HCT116 (cell line): ENCODE measurements around the gene CNTNAP2. TPM values are rescaled to one million over a fixed set of nuclear protein-coding genes. Genes with fewer than 3 reads are reported as not detected.

ENCODE experiments used
- ATAC-seq: fragments of 200-7000 bp; cut with Tn5 transposase; 2 replicates; pipeline ENCODE4 v1.9.1; 2020; ENCODE audit warnings: mild to moderate bottlenecking, moderate library complexity
- BruUV-seq: library from RNA; stranded (reverse); fragments of 400-500 nt; replicated peaks from 2 replicates; lab custom pipeline; 2021; lab: Mats Ljungman, UMichigan
- CTCF ChIA-PET: fragments of 300-600 bp; sonication (Branson Sonifier 250); formaldehyde crosslinking; loops from one replicate; lab custom pipeline; 2021; ENCODE audit warnings: antibody characterized with exemption; lab: Charles Lee
- POLR2A ChIA-PET: fragments of 300-600, 350-600 bp; sonication (Branson Sonifier 250); formaldehyde crosslinking; loops from one replicate; lab custom pipeline; 2021; ENCODE audit warnings: antibody characterized with exemption; lab: Charles Lee
- RAD21 ChIA-PET, 2 experiments: fragments of 300-600 bp; sonication (Branson Sonifier 250); formaldehyde crosslinking; loops; one replicate each; lab custom pipeline; 2023; ENCODE audit warnings: low total read pairs in 2 of 2; ENCODE audit not compliant: uncharacterized antibody in 2 of 2, unreplicated experiment in 2 of 2, low non-redundant PET in 1 of 2; lab: Charles Lee
- DNase-seq: peaks from one replicate; pipeline ENCODE4 v3.0.0-alpha.2; 2010; ENCODE audit warnings: low read depth, low spot score
- H2AFZ ChIP-seq: fragments of 200-600 bp; shearing (Covaris generic), sonication (generic); 2 replicates; pipeline ENCODE4 v1.6.1; 2017; ENCODE audit warnings: low read depth, mixed run types, mixed read lengths, antibody characterized with exemption, low read length; ENCODE audit not compliant: poor library complexity, severe bottlenecking
- H3K27ac ChIP-seq: 2 replicates; pipeline ENCODE4 v1.5.1; 2012; ENCODE audit warnings: low read depth, low read length
- H3K27me3 ChIP-seq: fragments of 200-600 bp; sonication (generic); 2 replicates; pipeline ENCODE4 v1.6.1; 2016; ENCODE audit warnings: mixed run types, low read length, mixed read lengths; ENCODE audit not compliant: insufficient read depth
- H3K36me3 ChIP-seq, 2 experiments: fragments of 200-500 bp in 1 of 2; fragments of 200-600 bp in 1 of 2; sonication (Bioruptor generic) in 1 of 2; sonication (generic) in 1 of 2; 2 replicates each; pipeline versions ENCODE4 v1.5.1 to v1.6.1; 2014 to 2016; ENCODE audit warnings: low read length in 2 of 2, inconsistent platforms in 1 of 2, mixed read lengths in 1 of 2, mixed run types in 1 of 2; ENCODE audit not compliant: insufficient read depth in 2 of 2, control insufficient read depth in 1 of 2
- H3K4me1 ChIP-seq, 2 experiments: fragments of 200-600 bp in 1 of 2; sonication (generic) in 1 of 2; 2 replicates each; pipeline versions ENCODE4 v1.5.1 to v1.6.1; 2012 to 2017; ENCODE audit warnings: low read length in 2 of 2, inconsistent platforms in 1 of 2, mild to moderate bottlenecking in 1 of 2, mixed read lengths in 1 of 2, mixed run types in 1 of 2, moderate library complexity in 1 of 2; ENCODE audit not compliant: insufficient read depth in 2 of 2, control insufficient read depth in 1 of 2
- H3K4me2 ChIP-seq: fragments of 200-600 bp; sonication (generic); 2 replicates; pipeline ENCODE4 v1.6.1; 2017; ENCODE audit warnings: mixed run types, low read length, mixed read lengths
- H3K4me3 ChIP-seq, 2 experiments: fragments of 200-600 bp in 1 of 2; sonication (generic) in 1 of 2; replicated peaks in 1 of 2; 2 replicates each; pipeline ENCODE4 v1.5.1; 2011 to 2016; ENCODE audit warnings: low read length in 2 of 2, control low read depth in 1 of 2, low read depth in 1 of 2, mild to moderate bottlenecking in 1 of 2, mixed read lengths in 1 of 2, mixed run types in 1 of 2
- H3K79me2 ChIP-seq: fragments of 200-600 bp; sonication (generic); 2 replicates; pipeline ENCODE4 v1.6.1; 2017; ENCODE audit warnings: mild to moderate bottlenecking, mixed run types, low read length, moderate library complexity, mixed read lengths; ENCODE audit not compliant: insufficient read depth
- H3K9ac ChIP-seq: fragments of 200-600 bp; sonication (generic); 2 replicates; pipeline ENCODE4 v1.6.1; 2016; ENCODE audit warnings: low read length, mixed read lengths
- H3K9me2 ChIP-seq: fragments of 200-600 bp; sonication (generic), shearing (Covaris generic); 2 replicates; pipeline ENCODE4 v1.6.1; 2017; ENCODE audit warnings: mixed run types, mild to moderate bottlenecking, moderate library complexity; ENCODE audit not compliant: insufficient read depth
- H3K9me3 ChIP-seq, 2 experiments: fragments of 200-500 bp in 1 of 2; fragments of 200-600 bp in 1 of 2; sonication (Bioruptor generic) in 1 of 2; sonication (generic) in 1 of 2; 2 replicates each; pipeline ENCODE4 v1.6.1; 2014 to 2017; ENCODE audit warnings: low read length in 2 of 2, mixed read lengths in 2 of 2, inconsistent platforms in 1 of 2, low read depth in 1 of 2, mild to moderate bottlenecking in 1 of 2, mixed run types in 1 of 2, moderate library complexity in 1 of 2; ENCODE audit not compliant: control insufficient read depth in 1 of 2, insufficient read depth in 1 of 2
- H4K20me1 ChIP-seq: fragments of 200-600 bp; sonication (generic), shearing (Covaris generic); 2 replicates; pipeline ENCODE4 v1.6.1; 2017; ENCODE audit warnings: mixed run types, mild to moderate bottlenecking, moderate library complexity; ENCODE audit not compliant: insufficient read depth
- CBX3 ChIP-seq: IDR thresholded peaks from 2 replicates; pipeline ENCODE4 v1.6.1; 2012; ENCODE audit warnings: low read depth
- EGR1 ChIP-seq: IDR thresholded peaks from 2 replicates; pipeline ENCODE4 v1.6.1; 2012; ENCODE audit warnings: low read depth
- SRF ChIP-seq: IDR thresholded peaks from 2 replicates; pipeline ENCODE4 v1.6.1; 2012; ENCODE audit warnings: low read depth
- ZFX ChIP-seq: fragments of 450-650 bp; IDR thresholded peaks from 2 replicates; pipeline ENCODE4 v1.6.1; 2017
- ZNF274 ChIP-seq: fragments of 200-500 bp; sonication (Bioruptor generic); IDR thresholded peaks from 2 replicates; pipeline ENCODE4 v1.6.1; 2014; ENCODE audit warnings: mild to moderate bottlenecking, low read depth, low read length, inconsistent platforms
- intact Hi-C: fragments of 100-400 bp; cut with micrococcal nuclease; formaldehyde crosslinking; loops from 2 replicates; pipeline ENCODE4 v1.10.0; 2022
- total RNA-seq: library from RNA; stranded (reverse); gene quantifications from one replicate; pipeline ENCODE4 v1.2.1, GENCODE V29; 2021; ENCODE audit not compliant: unreplicated experiment
- TF ChIP-seq, protein P1 (sequence below): IDR thresholded peaks from 2 replicates; pipeline ENCODE4 v1.6.1; 2012; ENCODE audit warnings: low read depth

The CNTNAP2 gene
- total RNA-seq, 1 experiment from 2014 or later, result 0.37 TPM

DNA sequence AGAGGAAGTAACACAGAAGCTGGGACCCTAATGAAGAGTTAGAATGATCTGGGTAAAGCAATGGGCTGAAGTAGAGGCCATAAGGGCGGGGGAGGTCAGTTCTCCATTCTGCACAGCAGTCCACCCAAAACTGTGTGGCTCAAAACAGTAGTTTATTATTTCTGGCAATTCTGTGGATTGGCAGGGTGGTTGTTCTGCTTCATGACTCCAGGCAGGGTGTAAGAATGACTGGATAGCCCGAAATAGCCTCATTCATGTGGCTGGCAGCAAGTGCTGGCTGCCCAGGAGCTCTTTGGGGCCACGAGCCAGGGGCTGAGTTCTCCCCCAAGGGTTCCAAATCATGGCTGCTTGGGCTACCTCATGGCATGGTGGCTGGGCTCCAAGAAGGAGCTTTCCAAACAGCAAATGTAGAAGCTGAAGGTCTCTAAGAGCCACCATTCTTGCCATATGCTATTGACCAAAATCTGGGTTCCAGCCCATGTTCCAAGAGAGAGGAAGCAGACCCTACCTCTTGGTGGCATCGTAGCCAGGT lies 2158.8 kb downstream of the CNTNAP2 start:
- peaks cover 40% of the 10 kb centered on the region for H3K27me3 ChIP-seq
- TF ChIP-seq ZFX, result no peak
- TF ChIP-seq, protein P1, sequence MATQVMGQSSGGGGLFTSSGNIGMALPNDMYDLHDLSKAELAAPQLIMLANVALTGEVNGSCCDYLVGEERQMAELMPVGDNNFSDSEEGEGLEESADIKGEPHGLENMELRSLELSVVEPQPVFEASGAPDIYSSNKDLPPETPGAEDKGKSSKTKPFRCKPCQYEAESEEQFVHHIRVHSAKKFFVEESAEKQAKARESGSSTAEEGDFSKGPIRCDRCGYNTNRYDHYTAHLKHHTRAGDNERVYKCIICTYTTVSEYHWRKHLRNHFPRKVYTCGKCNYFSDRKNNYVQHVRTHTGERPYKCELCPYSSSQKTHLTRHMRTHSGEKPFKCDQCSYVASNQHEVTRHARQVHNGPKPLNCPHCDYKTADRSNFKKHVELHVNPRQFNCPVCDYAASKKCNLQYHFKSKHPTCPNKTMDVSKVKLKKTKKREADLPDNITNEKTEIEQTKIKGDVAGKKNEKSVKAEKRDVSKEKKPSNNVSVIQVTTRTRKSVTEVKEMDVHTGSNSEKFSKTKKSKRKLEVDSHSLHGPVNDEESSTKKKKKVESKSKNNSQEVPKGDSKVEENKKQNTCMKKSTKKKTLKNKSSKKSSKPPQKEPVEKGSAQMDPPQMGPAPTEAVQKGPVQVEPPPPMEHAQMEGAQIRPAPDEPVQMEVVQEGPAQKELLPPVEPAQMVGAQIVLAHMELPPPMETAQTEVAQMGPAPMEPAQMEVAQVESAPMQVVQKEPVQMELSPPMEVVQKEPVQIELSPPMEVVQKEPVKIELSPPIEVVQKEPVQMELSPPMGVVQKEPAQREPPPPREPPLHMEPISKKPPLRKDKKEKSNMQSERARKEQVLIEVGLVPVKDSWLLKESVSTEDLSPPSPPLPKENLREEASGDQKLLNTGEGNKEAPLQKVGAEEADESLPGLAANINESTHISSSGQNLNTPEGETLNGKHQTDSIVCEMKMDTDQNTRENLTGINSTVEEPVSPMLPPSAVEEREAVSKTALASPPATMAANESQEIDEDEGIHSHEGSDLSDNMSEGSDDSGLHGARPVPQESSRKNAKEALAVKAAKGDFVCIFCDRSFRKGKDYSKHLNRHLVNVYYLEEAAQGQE, result no peak

DNA sequence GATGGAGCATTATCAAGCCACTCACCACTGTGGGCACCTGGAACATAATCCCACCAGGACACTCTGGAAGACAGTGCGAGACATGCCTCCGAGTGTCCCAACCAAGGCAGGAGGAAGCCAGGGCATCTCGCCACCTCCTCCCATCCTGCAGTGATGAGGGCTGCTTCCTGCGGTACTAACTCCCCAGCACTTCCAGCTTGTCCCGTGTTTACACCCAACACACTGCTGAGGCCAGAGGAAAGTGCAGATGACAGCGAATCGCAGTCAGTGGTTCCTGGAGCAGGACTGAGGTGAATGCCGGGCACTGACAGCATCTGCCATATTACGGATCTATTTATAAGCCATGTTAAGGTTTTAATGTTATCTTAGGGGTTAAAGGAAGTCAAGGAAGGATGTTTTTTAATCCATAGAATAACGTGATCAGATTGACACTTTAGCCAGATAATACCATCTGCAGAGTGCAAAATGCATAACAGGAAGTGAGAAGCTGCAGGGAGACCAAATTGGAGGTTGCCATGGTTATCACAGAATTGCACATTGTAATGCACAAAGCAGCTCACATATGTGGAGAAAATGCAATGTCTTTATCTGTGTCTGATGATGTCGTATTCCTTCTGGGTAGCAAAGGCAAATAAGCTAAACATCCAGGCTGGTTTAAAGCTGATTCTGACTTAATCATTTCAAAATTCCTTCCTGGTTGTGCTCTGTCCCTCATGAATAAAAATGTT lies 2159.9 kb downstream of the CNTNAP2 start:
- peaks cover 31% of the 10 kb centered on the region for H3K27me3 ChIP-seq
- no peak overlapping the region for H2AFZ ChIP-seq
- no peaks in the 10 kb centered on the region for H3K9me2 ChIP-seq
- H3K4me3 ChIP-seq, result no peak overlapping the region
- no peak for ATAC-seq
- ChIA-PET RAD21 (no interaction called here), CTCF (interaction anchor here (1.6 kb wide), 1 partner anchor 12 kb away, joined by 7 read pairs; no protein-coding TSS in a partner anchor), POLR2A (no interaction called here)
- TF ChIP-seq EGR1 (no peak), SRF (no peak), CBX3 (no peak), ZNF274 (no peak)
- TF ChIP-seq, protein P1, result no peak
- intact Hi-C loops, result no loop called here
- H3K9me3 ChIP-seq, result no peaks in the 10 kb centered on the region
- no peaks in the 10 kb centered on the region for H3K4me1 ChIP-seq
- H3K27ac ChIP-seq, result no peak overlapping the region
- H3K79me2 ChIP-seq, result no peaks in the 10 kb centered on the region
- H3K4me2 ChIP-seq, result no peak overlapping the region
- no peaks in the 10 kb centered on the region for H4K20me1 ChIP-seq
- DNase-seq, result no peak
- H3K36me3 ChIP-seq, result no peaks in the 10 kb centered on the region
- H3K9ac ChIP-seq, result no peak overlapping the region
- BruUV-seq, result no TSS peak

More for the DNA sequence above, 2158.8 kb downstream of the CNTNAP2 start:
- H3K27ac ChIP-seq, result no peak overlapping the region
- ChIA-PET POLR2A (no interaction called here), RAD21 (no interaction called here), CTCF (no interaction called here)
- no peaks in the 10 kb centered on the region for H3K79me2 ChIP-seq
- intact Hi-C loops, result no loop called here
- DNase-seq, result no peak
- no peaks in the 10 kb centered on the region for H3K9me2 ChIP-seq
- BruUV-seq, result no TSS peak
- no peak overlapping the region for H3K4me3 ChIP-seq
- H3K4me1 ChIP-seq, result no peaks in the 10 kb centered on the region
- no peak for ATAC-seq
- no peak overlapping the region for H3K4me2 ChIP-seq
- no peaks in the 10 kb centered on the region for H3K36me3 ChIP-seq
- H4K20me1 ChIP-seq, result no peaks in the 10 kb centered on the region
- H3K9ac ChIP-seq, result no peak overlapping the region
- no peaks in the 10 kb centered on the region for H3K9me3 ChIP-seq
- H2AFZ ChIP-seq, result no peak overlapping the region
